ENCODE measurements around the gene EPSTI1. TPM values are rescaled to one million over a fixed set of nuclear protein-coding genes. Genes with fewer than 3 reads are reported as not detected.
A peak's percentile ranks its signal among the peaks of the same experiment; 100 is the strongest.

EPSTI1 gene
- total RNA-seq, 4 donors from 2014 or later: 6.5 to 16.9 (median 11.4) TPM

GRCh38 chr13:42971691-42972347 is 20.2 kb downstream of the EPSTI1 start:
- Histone ChIP-seq H3K27me3 (no peaks in the 10 kb centered on the region), H3K4me1 (no peaks in the 10 kb centered on the region), H3K9me3 (no peaks in the 10 kb centered on the region), H3K36me3 (no peaks in the 10 kb centered on the region), H3K27ac (no peak overlapping the region), H3K4me3 (no peak overlapping the region)
- intact Hi-C loops (cut with DNase I; ENCODE audit: low total_unique reads): no loop called here
- TF ChIP-seq CTCF (IDR thresholded peaks at IDR 0.05) (no peak), POLR2A (IDR thresholded peaks at IDR 0.05) (no peak)
- no peak for DNase-seq

GRCh38 chr13:42970824-42971690 is 21.0 kb downstream of the EPSTI1 start:
- Histone ChIP-seq H3K27me3 (no peaks in the 10 kb centered on the region), H3K27ac (no peak overlapping the region)

GRCh38 chr13:42969565-42970172 is 22.4 kb downstream of the EPSTI1 start:
- intact Hi-C loops (cut with DNase I; ENCODE audit: low total_unique reads): no loop called here
- H3K4me1 ChIP-seq: no peaks in the 10 kb centered on the region
- TF ChIP-seq CTCF (IDR thresholded peaks at IDR 0.05): peak; percentile 59 to 67 (median 66)
- TF ChIP-seq POLR2A (IDR thresholded peaks at IDR 0.05): no peak
- no peaks in the 10 kb centered on the region for H3K27me3 ChIP-seq
- H3K27ac ChIP-seq: no peak overlapping the region
- H3K36me3 ChIP-seq: no peaks in the 10 kb centered on the region
- H3K4me3 ChIP-seq: no peak overlapping the region
- DNase-seq: peak; percentile 71 to 76
- H3K9me3 ChIP-seq: no peaks in the 10 kb centered on the region

More at GRCh38 chr13:42970824-42971690, 21.0 kb downstream of the EPSTI1 start:
- no peaks in the 10 kb centered on the region for H3K4me1 ChIP-seq
- H3K36me3 ChIP-seq: no peaks in the 10 kb centered on the region
- H3K4me3 ChIP-seq: no peak overlapping the region
- H3K9me3 ChIP-seq: no peaks in the 10 kb centered on the region
- DNase-seq: no peak
- no peak for TF ChIP-seq POLR2A (IDR thresholded peaks at IDR 0.05)
- TF ChIP-seq CTCF (IDR thresholded peaks at IDR 0.05): peak; percentile 28 to 46 (median 38)
- intact Hi-C loops (cut with DNase I; ENCODE audit: low total_unique reads): no loop called here

- no peak for TF ChIP-seq POLR2A (IDR thresholded peaks at IDR 0.05)
- TF ChIP-seq CTCF (IDR thresholded peaks at IDR 0.05): no peak
These were observed 23.1 kb downstream of the EPSTI1 start for GRCh38 chr13:42968906-42969305.

More at GRCh38 chr13:42968906-42969305, 23.1 kb downstream of the EPSTI1 start:
- intact Hi-C loops (cut with DNase I; ENCODE audit: low total_unique reads): no loop called here
- Histone ChIP-seq H3K36me3 (no peaks in the 10 kb centered on the region), H3K27ac (no peak overlapping the region), H3K4me1 (no peaks in the 10 kb centered on the region), H3K4me3 (no peak overlapping the region), H3K27me3 (no peaks in the 10 kb centered on the region), H3K9me3 (no peaks in the 10 kb centered on the region)
- no peak for DNase-seq
